GM21515 (cell line): ENCODE results near the gene MLLT10.

ENCODE experiments used
- ATAC-seq: cut with Tn5 transposase; IDR thresholded peaks from one replicate; pipeline ENCODE4 v1.9.1; 2021; ENCODE audit not compliant: unreplicated experiment

Gene MLLT10

DNA sequence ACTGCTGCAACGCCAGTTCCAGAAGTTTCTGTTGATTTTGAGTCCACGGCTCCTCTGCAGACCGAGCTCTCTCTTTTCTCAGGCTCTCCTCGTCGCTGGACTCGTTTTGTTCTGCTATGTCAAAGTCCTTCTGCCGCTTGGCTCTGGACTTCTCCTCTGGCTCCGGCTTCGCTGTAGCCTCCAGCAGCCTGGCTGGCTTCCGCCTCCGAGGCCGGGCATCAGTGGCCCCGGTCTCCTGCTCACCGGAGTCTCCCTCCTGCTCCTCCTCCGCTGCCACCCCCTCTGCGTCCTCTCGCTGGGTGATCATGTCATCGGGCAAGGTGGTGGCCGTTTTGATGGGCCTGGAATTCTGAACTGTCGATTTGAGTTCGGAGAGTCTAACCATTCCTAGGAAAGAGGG, 225.2 kb downstream of the MLLT10 start:
- ATAC-seq, result no peak

DNA sequence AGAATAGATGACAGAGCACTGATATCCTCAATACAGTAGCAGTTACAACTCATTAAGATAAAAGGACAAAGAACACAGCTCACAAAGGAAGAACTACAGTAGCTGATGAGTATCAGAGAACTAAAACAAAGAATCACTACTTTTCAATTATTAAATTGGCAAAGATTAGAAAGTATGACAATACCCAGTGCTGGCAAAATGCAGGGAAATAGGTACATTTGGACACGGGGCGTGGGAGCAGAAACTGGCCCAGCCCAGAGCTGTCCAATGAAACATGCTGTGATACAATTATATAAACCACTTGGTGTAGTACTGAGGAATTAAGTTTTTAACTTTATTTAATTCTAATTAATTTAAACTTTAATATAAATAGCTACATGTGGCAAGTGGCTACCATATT, 226.3 kb downstream of the MLLT10 start:
- no peak for ATAC-seq

DNA sequence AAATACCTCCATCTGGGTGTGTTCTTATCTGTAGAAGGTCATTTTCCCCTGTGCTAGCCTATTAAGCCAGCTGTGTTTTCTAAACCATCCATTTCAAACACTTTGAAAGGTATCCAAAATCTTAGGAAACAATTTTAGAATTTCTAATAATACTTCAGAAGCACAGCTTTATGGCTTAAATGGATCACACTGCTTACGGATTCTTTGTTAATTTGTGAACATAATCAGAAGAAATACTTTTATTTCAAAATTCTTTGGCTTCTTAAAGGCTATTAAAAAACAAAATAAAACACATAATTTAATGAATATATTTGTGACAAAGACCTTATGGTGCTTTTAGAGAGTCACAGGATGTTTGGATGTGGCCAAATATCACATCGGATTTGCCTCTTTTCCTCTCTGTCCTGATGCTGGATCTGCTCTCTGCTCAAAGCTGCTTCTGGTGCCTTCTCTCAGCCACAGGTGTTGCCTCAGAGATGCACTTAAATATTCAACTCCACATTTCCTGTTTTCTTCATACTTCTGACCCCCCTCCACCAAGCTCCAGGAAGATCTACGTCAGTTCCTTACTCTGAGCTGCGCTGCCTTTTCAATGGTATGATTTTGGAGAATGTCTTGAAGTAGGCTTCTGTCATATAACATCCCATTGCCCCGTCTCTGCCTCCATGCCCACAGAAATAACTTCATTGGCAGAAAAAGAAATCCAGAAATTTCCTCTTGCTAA, 230.6 kb downstream of the MLLT10 start:
- no peak for ATAC-seq

DNA sequence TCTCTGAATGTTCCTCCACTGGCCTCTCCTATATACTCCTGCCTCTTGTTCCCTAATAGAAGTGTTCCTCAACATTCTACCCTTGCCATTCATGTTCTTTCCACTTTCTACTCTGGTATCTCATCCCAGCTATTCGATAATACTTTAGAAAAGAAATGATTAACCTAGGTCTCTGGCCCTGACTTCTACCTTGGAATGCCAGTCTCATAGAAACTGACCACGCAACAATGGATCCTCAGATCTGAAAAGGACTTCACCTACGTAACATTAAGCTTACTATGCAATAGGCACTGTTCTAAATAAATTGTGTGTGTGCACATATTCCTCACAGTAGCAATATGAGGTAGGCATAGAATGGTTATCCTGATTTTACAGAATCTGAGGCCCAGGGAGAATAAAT, 235.0 kb downstream of the MLLT10 start:
- ATAC-seq, result no peak

DNA sequence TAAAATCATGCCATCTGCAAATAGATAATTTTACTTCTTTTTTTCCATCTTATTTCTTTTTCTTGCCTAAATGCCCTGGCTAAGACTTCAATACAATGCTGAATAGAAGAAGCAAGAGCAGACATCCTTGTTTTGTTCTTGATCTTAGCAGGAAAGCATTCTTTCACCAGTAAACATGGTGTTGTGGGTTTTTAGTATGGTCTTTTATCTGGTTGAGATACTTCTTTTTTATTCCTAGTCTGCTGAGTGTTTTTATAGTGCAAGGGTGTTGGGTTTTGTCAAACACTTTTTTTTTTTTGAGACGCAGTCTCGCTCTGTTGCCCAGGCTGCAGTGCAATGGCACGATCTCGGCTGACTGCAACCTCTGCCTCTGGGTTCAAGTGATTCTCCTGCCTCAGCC, 237.2 kb downstream of the MLLT10 start:
- ATAC-seq, result no peak

DNA sequence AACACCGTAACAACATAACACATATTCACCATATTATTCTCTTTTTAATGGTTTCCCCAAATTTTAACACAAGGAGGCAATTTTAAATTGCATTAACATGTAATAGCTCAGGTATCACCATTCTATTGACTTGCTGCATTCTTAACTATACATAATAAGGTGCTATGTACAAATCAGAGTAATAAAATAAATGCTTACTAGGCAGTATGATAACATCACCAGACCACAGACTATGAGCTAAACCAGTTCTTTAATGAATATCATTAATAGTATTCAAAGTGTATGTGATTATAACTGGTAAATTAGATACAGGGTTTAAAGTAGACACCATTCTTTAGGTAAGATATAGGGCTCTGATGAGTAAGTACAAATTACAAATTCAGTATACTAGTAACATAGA, 242.9 kb downstream of the MLLT10 start:
- no peak for ATAC-seq

DNA sequence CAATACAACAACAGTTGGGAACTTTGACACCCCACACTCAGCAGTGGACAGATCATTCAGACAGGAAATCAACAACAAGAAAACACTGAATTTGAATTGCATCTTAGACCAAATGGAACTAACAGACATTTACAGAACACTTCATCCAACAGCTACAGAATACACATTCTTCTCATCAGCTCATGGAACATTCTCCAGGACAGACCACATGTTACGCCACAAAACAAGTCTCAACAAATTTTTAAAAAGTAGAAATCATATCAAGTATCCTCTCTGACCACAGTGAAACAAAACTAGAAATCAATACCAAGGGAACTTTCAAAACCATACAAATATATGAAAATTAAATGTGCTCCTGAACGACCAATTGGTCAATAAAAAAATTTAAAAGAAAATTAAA, 257.2 kb downstream of the MLLT10 start:
- ATAC-seq, result no peak
